Left kidney (tissue), 8 donors: ENCODE results near the gene RBM23. TPM values are rescaled to one million over a fixed set of nuclear protein-coding genes. Genes with fewer than 3 reads are reported as not detected.
"Not testable (repeated sequence)": the region's sequence is repeated elsewhere in the genome, so short reads cannot be mapped to it uniquely, and the experiment has no call there.

Experiments
- DNase-seq: peaks from one replicate; pipeline ENCODE4 v3.0.0-alpha.2; 2013
- long read RNA-seq, 8 donors: transcript quantifications; one replicate each; lab custom pipeline, GENCODE V29; 2026
- polyA plus RNA-seq: library from polyadenylated mRNA; unstranded; fragments of 120-200 nt; gene quantifications from one replicate; pipeline ENCODE4 v1.2.1, GENCODE V29; 2013; ENCODE audit not compliant: insufficient read length

Gene RBM23
- 132 TPM for polyA plus RNA-seq
- long read RNA-seq, donor 1, full-length matches to known transcripts = 26 of 51 reads
- long read RNA-seq, donor 1, partial matches to known transcripts = 25 of 51 reads
- long read RNA-seq, donor 1, other reads (novel, unspliced or antisense) = 0 of 51 reads
- long read RNA-seq, donor 2, full-length matches to known transcripts = 34 of 44 reads
- long read RNA-seq, donor 2, partial matches to known transcripts = 10 of 44 reads
- long read RNA-seq, donor 2, other reads (novel, unspliced or antisense) = 0 of 44 reads
- long read RNA-seq, donor 3, full-length matches to known transcripts = 17 of 36 reads
- long read RNA-seq, donor 3, partial matches to known transcripts = 19 of 36 reads
- long read RNA-seq, donor 3, other reads (novel, unspliced or antisense) = 0 of 36 reads
- long read RNA-seq, donor 4, partial matches to known transcripts = 0 of 1 reads
- long read RNA-seq, donor 4, other reads (novel, unspliced or antisense) = 0 of 1 reads
- long read RNA-seq, donor 5, full-length matches to known transcripts = 31 of 42 reads
- long read RNA-seq, donor 5, partial matches to known transcripts = 11 of 42 reads
- long read RNA-seq, donor 5, other reads (novel, unspliced or antisense) = 0 of 42 reads
- long read RNA-seq, donor 6, full-length matches to known transcripts = 21 of 39 reads
- long read RNA-seq, donor 6, partial matches to known transcripts = 18 of 39 reads
- long read RNA-seq, donor 6, other reads (novel, unspliced or antisense) = 0 of 39 reads
- long read RNA-seq, donor 7, full-length matches to known transcripts = 30 of 60 reads
- long read RNA-seq, donor 7, partial matches to known transcripts = 30 of 60 reads
- long read RNA-seq, donor 7, other reads (novel, unspliced or antisense) = 0 of 60 reads
- long read RNA-seq, donor 8, full-length matches to known transcripts = 21 of 27 reads
- long read RNA-seq, donor 8, partial matches to known transcripts = 6 of 27 reads
- long read RNA-seq, donor 8, other reads (novel, unspliced or antisense) = 0 of 27 reads

- peak; percentile 100 for DNase-seq
These were observed at the start of gene RBM23 for GRCh38 chr14:22918804-22919600. Gene RBM23 (minus strand): TSS chr14:22919149.

- no peak for DNase-seq
These were observed 47.9 kb upstream of the RBM23 start for GRCh38 chr14:22966783-22967269.

- not testable (repeated sequence) for DNase-seq
These were observed 47.2 kb upstream of the RBM23 start for GRCh38 chr14:22965916-22966782.

- no peak for DNase-seq
These were observed 43.2 kb upstream of the RBM23 start for GRCh38 chr14:22962061-22962676.

- no peak for DNase-seq
These were observed 37.0 kb upstream of the RBM23 start for GRCh38 chr14:22955702-22956569.

- DNase-seq = no peak
These were observed 33.5 kb upstream of the RBM23 start for GRCh38 chr14:22952418-22952817.

- DNase-seq = not testable (repeated sequence)
These were observed 32.8 kb upstream of the RBM23 start for GRCh38 chr14:22951795-22952194.

- DNase-seq = no peak
These were observed 26.7 kb upstream of the RBM23 start for GRCh38 chr14:22945642-22946041.

GRCh38 chr14:22939684-22940083 lies 20.7 kb upstream of the RBM23 start:
- DNase-seq = no peak

- no peak for DNase-seq
These were observed 16.2 kb upstream of the RBM23 start for GRCh38 chr14:22935156-22935555.

- DNase-seq = peak; percentile 7
These were observed 13.2 kb upstream of the RBM23 start for GRCh38 chr14:22932146-22932545.

- no peak for DNase-seq
These were observed 11.0 kb upstream of the RBM23 start for GRCh38 chr14:22929961-22930364.

GRCh38 chr14:22929104-22929960 lies 10.4 kb upstream of the RBM23 start, which contains the start of gene PRMT5:
Gene PRMT5 (minus strand): TSS chr14:22929376. CDS start chr14:22929361, 15 bp downstream.
- DNase-seq = peak; percentile 99

GRCh38 chr14:22928237-22929103 lies 9.5 kb upstream of the RBM23 start:
- DNase-seq = no peak

GRCh38 chr14:22926316-22926715 lies 7.4 kb upstream of the RBM23 start:
- no peak for DNase-seq

- DNase-seq = no peak
These were observed 6.6 kb upstream of the RBM23 start for GRCh38 chr14:22925513-22925912.

GRCh38 chr14:22923746-22924145 lies 4.8 kb upstream of the RBM23 start:
- DNase-seq = no peak
